ENCODE data around the gene ADGRL1.
"Not testable (repeated sequence)": the region's sequence is repeated elsewhere in the genome, so short reads cannot be mapped to it uniquely, and the experiment has no call there.

Gene ADGRL1

DNA sequence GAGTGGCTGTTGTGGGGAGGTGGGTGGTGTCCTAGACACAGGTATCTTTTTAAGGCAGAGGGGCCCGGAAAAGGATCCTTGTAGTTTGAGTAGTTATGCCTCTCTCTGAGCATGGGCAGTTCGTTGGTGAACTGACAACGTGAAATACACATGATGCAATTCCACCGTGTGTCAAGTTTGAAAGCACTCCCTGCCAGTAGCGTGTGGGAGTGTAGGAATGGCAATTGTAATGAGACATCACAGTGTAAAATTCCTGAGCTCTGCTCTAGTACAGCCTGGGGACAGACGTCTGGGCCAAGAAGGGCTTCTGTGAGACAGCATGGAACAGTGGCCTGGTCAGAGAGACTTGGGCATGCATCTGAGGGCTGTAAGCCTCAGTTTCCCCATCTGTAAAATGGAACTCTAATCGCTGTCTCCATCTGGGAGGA is 59.2 kb downstream of the ADGRL1 start:
- Histone ChIP-seq H3K4me1 (ENCODE audit: control insufficient read depth, low read length) (no peaks in the 10 kb centered on the region), H4K20me1 (ENCODE audit: control insufficient read depth, insufficient read depth, low read depth, low read length) (no peaks in the 10 kb centered on the region), H3K27ac (ENCODE audit: low read depth, low read length) (no peak overlapping the region), H3K9me2 (replicated peaks; ENCODE audit: control insufficient read depth, low read length) (no peaks in the 10 kb centered on the region), H3K27me3 (ENCODE audit: control insufficient read depth, low read length) (peaks cover 4% of the 10 kb centered on the region), H3K9me3 (ENCODE audit: control insufficient read depth, insufficient read depth, low read length) (no peaks in the 10 kb centered on the region), H3F3A (ENCODE audit: control insufficient read depth, insufficient read depth) (no peaks in the 10 kb centered on the region), H3K36me3 (ENCODE audit: control insufficient read depth, low read length) (no peaks in the 10 kb centered on the region), H3K79me2 (ENCODE audit: control insufficient read depth, low read length) (no peaks in the 10 kb centered on the region), H3K4me3 (ENCODE audit: low read length) (no peak overlapping the region), H3K4me2 (ENCODE audit: low read length) (no peak overlapping the region)
- TF ChIP-seq, protein P1, sequence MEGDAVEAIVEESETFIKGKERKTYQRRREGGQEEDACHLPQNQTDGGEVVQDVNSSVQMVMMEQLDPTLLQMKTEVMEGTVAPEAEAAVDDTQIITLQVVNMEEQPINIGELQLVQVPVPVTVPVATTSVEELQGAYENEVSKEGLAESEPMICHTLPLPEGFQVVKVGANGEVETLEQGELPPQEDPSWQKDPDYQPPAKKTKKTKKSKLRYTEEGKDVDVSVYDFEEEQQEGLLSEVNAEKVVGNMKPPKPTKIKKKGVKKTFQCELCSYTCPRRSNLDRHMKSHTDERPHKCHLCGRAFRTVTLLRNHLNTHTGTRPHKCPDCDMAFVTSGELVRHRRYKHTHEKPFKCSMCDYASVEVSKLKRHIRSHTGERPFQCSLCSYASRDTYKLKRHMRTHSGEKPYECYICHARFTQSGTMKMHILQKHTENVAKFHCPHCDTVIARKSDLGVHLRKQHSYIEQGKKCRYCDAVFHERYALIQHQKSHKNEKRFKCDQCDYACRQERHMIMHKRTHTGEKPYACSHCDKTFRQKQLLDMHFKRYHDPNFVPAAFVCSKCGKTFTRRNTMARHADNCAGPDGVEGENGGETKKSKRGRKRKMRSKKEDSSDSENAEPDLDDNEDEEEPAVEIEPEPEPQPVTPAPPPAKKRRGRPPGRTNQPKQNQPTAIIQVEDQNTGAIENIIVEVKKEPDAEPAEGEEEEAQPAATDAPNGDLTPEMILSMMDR (IDR thresholded peaks at IDR 0.05; ENCODE audit: low read depth, low read length, poor library complexity, severe bottlenecking) = no peak
- no peak for TF ChIP-seq EZH2phosphoT487 (IDR thresholded peaks at IDR 0.05; ENCODE audit: borderline replicate concordance, low read length)

GRCh38 chr19:14146169-14146568 is 59.8 kb downstream of the ADGRL1 start:
- H3K9me3 ChIP-seq (ENCODE audit: control insufficient read depth, insufficient read depth, low read length); H3K4me2 ChIP-seq (ENCODE audit: low read length); H3K36me3 ChIP-seq (ENCODE audit: control insufficient read depth, low read length); H3F3A ChIP-seq (ENCODE audit: control insufficient read depth, insufficient read depth); H3K9me2 ChIP-seq (replicated peaks; ENCODE audit: control insufficient read depth, low read length); H3K4me3 ChIP-seq (ENCODE audit: low read length); H4K20me1 ChIP-seq (ENCODE audit: control insufficient read depth, insufficient read depth, low read depth, low read length); H3K27me3 ChIP-seq (ENCODE audit: control insufficient read depth, low read length); H3K27ac ChIP-seq (ENCODE audit: low read depth, low read length); H3K4me1 ChIP-seq (ENCODE audit: control insufficient read depth, low read length); H3K79me2 ChIP-seq (ENCODE audit: control insufficient read depth, low read length): not testable (repeated sequence)

DNA sequence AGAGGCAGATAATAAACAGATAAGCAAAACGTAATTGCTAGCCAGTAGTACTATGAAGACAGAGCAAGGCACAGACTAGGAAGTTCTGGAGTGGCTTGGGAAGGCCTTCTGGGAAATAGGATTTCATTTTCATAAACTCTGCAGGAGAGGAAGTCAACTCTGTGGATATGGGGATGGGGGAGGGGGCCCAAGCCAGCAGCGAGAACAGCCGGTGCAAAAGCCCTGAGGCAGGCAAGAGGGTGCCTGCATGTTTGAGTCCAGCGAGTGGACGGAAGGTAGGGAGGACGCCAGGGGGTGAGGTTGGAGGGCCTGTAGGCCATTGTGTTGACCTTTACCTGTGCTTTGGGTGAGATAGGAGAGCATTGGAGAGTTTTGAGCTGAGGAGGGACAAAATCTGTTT is 60.6 kb downstream of the ADGRL1 start:
- no peak overlapping the region for H3K27ac ChIP-seq (ENCODE audit: low read depth, low read length)
- TF ChIP-seq, protein P1 (IDR thresholded peaks at IDR 0.05; ENCODE audit: low read depth, low read length, poor library complexity, severe bottlenecking) = no peak
- TF ChIP-seq EZH2phosphoT487 (IDR thresholded peaks at IDR 0.05; ENCODE audit: borderline replicate concordance, low read length) = no peak
- no peaks in the 10 kb centered on the region for H3K36me3 ChIP-seq (ENCODE audit: control insufficient read depth, low read length)
- H3F3A ChIP-seq (ENCODE audit: control insufficient read depth, insufficient read depth) = no peaks in the 10 kb centered on the region
- no peak overlapping the region for H3K4me2 ChIP-seq (ENCODE audit: low read length)
- H3K4me3 ChIP-seq (ENCODE audit: low read length) = no peak overlapping the region
- H4K20me1 ChIP-seq (ENCODE audit: control insufficient read depth, insufficient read depth, low read depth, low read length) = no peaks in the 10 kb centered on the region
- H3K4me1 ChIP-seq (ENCODE audit: control insufficient read depth, low read length) = no peaks in the 10 kb centered on the region
- H3K27me3 ChIP-seq (ENCODE audit: control insufficient read depth, low read length) = peaks cover 4% of the 10 kb centered on the region
- H3K9me2 ChIP-seq (replicated peaks; ENCODE audit: control insufficient read depth, low read length) = no peaks in the 10 kb centered on the region
- H3K9me3 ChIP-seq (ENCODE audit: control insufficient read depth, insufficient read depth, low read length) = no peaks in the 10 kb centered on the region
- no peaks in the 10 kb centered on the region for H3K79me2 ChIP-seq (ENCODE audit: control insufficient read depth, low read length)

- no peaks in the 10 kb centered on the region for H3K27me3 ChIP-seq (ENCODE audit: control insufficient read depth, low read length)
- no peak overlapping the region for H3K4me2 ChIP-seq (ENCODE audit: low read length)
- no peak overlapping the region for H3K4me3 ChIP-seq (ENCODE audit: low read length)
- peaks cover 9% of the 10 kb centered on the region for H3K79me2 ChIP-seq (ENCODE audit: control insufficient read depth, low read length)
- H4K20me1 ChIP-seq (ENCODE audit: control insufficient read depth, insufficient read depth, low read depth, low read length) = no peaks in the 10 kb centered on the region
- no peak overlapping the region for H3K27ac ChIP-seq (ENCODE audit: low read depth, low read length)
- TF ChIP-seq, protein P1 (IDR thresholded peaks at IDR 0.05; ENCODE audit: low read depth, low read length, poor library complexity, severe bottlenecking) = no peak
- no peak for TF ChIP-seq EZH2phosphoT487 (IDR thresholded peaks at IDR 0.05; ENCODE audit: borderline replicate concordance, low read length)
- H3K36me3 ChIP-seq (ENCODE audit: control insufficient read depth, low read length) = no peaks in the 10 kb centered on the region
- H3F3A ChIP-seq (ENCODE audit: control insufficient read depth, insufficient read depth) = 0 out of 2 replicates have a peak, but pooled peaks cover 3% of the 10 kb centered on the region
- no peaks in the 10 kb centered on the region for H3K9me3 ChIP-seq (ENCODE audit: control insufficient read depth, insufficient read depth, low read length)
- peaks cover 4% of the 10 kb centered on the region; the same call in 1 of the 2 replicates for H3K4me1 ChIP-seq (ENCODE audit: control insufficient read depth, low read length)
- H3K9me2 ChIP-seq (replicated peaks; ENCODE audit: control insufficient read depth, low read length) = no peaks in the 10 kb centered on the region
Measured at GRCh38 chr19:14142262-14143190, 63.4 kb downstream of the ADGRL1 start.

Measured in DOHH2 (cell line).